Left ventricle myocardium superior (tissue), 1 donor: ENCODE measurements around the gene NAPEPLD. TPM values are rescaled to one million over a fixed set of nuclear protein-coding genes. Genes with fewer than 3 reads are reported as not detected.
"Not testable (repeated sequence)": the region's sequence is repeated elsewhere in the genome, so short reads cannot be mapped to it uniquely, and the experiment has no call there.

Source experiments
- ATAC-seq: fragments of 200-7000 bp; cut with Tn5 transposase; one replicate; pipeline ENCODE4 v1.9.1; 2020; ENCODE audit warnings: mild to moderate bottlenecking, moderate library complexity
- DNase-seq: peaks from one replicate; pipeline ENCODE4 v3.0.0-alpha.2; 2020
- intact Hi-C: fragments of 100-400 bp; cut with micrococcal nuclease; formaldehyde crosslinking; loops from one replicate; pipeline ENCODE4 v1.11.0; 2022
- total RNA-seq: library from RNA; stranded (reverse); fragmentation: NEBNext Ultra II Directional; extraction: Animal tissue kit (Norgen Biotek cat#: 25700); gene quantifications from one replicate; pipeline ENCODE4 v1.2.1, GENCODE V29; 2021
- donor health status: DM: no; HTN: yes; CAD: no; lungs with severe emphysema.

The NAPEPLD gene
- total RNA-seq, 1 donor from 2014 or later, result 16.7 TPM

DNA sequence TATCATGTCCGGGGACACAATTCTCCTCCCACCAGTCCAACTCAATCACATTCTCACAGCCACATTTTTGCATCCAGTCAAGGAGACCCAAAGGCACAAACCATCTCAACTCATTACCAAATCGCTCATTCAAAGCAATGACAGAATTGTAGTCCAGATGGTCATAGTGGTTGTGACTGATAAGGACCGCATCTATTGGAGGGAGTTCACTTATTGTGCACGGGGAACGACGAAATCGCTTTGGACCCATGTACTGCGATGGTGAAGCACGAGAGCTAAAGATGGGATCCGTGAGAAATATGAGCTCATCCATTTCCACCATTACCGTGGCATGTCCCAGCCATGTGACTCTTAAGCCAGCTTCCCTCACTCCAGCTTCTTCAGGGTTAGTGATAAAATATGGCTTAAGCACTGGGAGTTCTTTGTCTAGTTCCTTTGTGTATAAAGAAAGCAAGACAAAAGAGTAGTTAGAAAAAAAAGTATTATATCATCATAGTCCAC lies 29.1 kb downstream of the NAPEPLD start:
- intact Hi-C loops, result no loop called here
- no peak for ATAC-seq
- no peak for DNase-seq

- ATAC-seq (no peak), DNase-seq (no peak)
- intact Hi-C loops, result no loop called here
These were observed 31.4 kb downstream of the NAPEPLD start for GRCh38 chr7:103117465-103117864.

DNA sequence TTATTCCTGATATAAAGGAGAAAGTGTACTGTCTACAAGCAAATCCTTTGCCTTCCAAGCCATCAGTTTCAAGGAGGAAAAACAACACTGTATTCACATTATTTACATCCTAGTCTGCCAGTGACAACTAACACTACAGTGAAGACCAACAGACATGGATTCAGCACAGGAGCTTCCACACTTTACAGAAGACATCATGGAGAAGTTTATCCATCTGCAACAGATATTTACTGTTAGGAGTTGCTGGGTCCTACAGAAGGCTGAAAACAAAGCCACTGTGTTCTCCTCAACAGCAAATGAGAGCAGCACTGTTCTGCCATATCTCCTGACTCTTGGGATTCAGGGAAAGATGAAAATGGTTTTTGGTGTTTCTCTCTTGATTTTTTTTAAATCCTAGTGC lies 31.9 kb downstream of the NAPEPLD start:
- intact Hi-C loops, result no loop called here
- DNase-seq (no peak), ATAC-seq (no peak)

DNA sequence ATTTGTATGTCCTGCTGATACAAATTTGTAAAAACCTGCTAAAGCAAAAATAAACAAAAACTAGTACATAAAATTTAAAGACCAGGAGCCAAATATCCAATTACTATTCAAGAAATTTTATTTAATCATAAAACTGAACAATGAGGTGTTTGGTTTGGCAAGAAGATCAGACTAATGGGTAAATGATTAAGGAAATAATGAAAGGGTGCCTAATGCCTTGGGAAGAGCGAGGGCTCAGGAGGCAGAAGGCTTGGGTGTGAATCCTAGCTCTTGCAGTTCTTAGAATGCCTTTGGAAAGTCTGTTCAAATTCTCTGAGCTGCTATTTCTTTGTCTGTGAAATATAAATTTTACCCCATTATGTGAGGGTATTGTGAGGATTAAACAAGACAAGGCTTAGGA lies 32.4 kb downstream of the NAPEPLD start:
- intact Hi-C loops, result no loop called here
- no peak for ATAC-seq

DNA sequence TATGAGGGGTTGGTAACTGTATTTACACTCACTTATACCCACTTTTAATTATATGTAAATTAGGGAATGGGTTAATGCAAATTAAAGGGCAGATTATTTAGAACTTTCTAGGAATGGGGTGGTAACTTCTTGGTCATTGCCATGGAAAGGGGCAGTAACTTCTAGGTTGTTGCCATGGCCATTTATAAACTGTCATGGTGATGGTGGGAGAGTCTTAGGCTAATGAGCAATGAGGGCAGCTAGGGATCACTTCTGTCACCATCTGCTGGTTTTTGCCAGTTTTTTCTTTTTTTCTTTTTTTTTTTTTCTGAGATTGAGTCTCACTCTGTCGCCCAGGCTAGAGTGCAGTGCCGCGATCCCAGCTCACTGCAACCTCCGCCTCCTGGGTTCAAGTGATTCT lies 33.1 kb downstream of the NAPEPLD start:
- ATAC-seq, result no peak

More for the DNA sequence above, 32.4 kb downstream of the NAPEPLD start:
- no peak for DNase-seq

DNA sequence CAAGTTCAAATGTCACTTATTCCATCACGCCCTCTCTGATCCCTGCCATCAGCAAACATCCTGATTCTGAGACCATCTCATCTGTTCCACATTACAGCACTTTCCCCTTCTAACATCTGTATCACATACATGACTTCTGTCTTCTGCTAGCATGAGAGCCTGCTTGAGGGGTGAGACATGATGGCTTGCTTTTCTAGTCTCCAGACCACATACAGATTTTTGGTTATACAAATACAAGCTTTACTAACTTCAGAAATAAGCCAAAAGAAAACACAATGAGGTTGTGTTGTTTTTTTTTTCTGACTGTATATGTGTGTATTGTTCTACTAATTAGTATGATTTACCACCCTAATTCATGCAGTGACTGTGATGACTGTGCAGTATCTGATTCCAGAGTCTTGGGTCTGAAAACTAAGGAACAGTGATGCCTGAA lies 34.3 kb downstream of the NAPEPLD start:
- intact Hi-C loops, result no loop called here
- DNase-seq, result no peak
- ATAC-seq, result no peak

More for the DNA sequence above, 33.1 kb downstream of the NAPEPLD start:
- DNase-seq, result no peak
- intact Hi-C loops, result no loop called here

GRCh38 chr7:103113164-103113563 lies 35.7 kb downstream of the NAPEPLD start:
- intact Hi-C loops, result no loop called here
- ATAC-seq (no peak), DNase-seq (no peak)

GRCh38 chr7:103106703-103107070 lies 42.2 kb downstream of the NAPEPLD start:
- ATAC-seq, intact Hi-C loops, DNase-seq: not testable (repeated sequence)

- intact Hi-C loops, result no loop called here
- ATAC-seq (no peak), DNase-seq (no peak)
These were observed 42.7 kb downstream of the NAPEPLD start for GRCh38 chr7:103106005-103106702.

DNA sequence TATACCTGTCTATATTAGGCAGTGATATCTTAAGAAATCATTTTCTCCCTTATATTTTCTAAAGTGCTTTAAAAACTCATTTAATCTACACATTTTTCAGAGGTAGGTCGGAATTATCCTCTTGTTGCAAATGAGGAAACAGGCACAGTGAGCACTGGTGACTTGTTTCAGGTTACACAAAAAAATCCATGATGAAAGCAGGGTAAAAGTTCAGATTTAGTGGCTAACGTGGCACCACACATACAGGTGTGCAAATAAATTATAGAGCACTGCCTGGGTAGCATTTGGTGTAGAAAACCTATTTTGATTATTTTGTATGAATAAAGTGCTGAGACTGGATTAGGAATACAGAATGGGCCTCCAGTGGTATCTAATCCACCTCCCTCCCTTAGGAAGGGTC lies 47.4 kb downstream of the NAPEPLD start:
- intact Hi-C loops, result no loop called here
- no peak for DNase-seq
- ATAC-seq, result no peak

- intact Hi-C loops, result no loop called here
- DNase-seq (no peak), ATAC-seq (no peak)
These were observed 48.6 kb downstream of the NAPEPLD start for GRCh38 chr7:103100348-103100747.

DNA sequence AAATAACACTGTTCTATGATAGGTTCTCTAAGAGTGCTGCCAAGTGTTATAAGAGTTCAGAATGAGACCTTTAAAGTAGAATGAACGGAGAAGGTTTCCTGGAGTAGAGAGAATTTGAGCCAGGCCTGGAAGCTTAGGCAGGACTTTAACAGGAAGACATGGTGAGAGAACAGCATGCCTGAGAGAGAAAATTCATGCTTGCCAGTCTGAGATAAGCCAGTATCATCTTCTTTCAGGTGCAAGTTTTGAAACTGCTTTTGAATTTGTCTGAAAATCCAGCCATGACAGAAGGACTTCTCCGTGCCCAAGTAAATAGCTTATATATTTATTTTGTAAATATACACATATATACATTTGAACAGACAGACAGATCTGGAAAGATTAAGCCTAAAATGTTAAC lies 51.9 kb downstream of the NAPEPLD start:
- ATAC-seq (no peak), DNase-seq (no peak)
- intact Hi-C loops, result no loop called here

- ATAC-seq, DNase-seq, intact Hi-C loops: not testable (repeated sequence)
These were observed 53.3 kb downstream of the NAPEPLD start for GRCh38 chr7:103095558-103095957.

DNA sequence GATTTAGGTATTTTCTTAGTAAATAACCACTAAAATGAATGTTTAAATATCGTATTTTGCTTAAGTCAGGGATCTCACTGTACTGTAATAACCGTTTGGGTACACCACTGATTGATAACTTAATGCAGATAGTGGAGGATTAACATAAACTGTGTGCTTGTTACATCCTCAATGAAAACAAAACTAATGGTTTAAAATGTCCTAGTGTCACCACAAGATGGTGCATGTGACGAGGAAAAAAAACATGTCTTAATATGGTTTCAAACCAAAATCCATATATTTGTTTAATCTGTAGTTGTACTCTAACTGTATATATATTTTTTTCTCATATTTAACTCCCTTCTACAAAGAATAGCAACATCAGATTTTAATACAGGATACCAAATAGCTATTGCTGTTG lies 54.8 kb downstream of the NAPEPLD start:
- intact Hi-C loops, result no loop called here
- DNase-seq (no peak), ATAC-seq (no peak)

DNA sequence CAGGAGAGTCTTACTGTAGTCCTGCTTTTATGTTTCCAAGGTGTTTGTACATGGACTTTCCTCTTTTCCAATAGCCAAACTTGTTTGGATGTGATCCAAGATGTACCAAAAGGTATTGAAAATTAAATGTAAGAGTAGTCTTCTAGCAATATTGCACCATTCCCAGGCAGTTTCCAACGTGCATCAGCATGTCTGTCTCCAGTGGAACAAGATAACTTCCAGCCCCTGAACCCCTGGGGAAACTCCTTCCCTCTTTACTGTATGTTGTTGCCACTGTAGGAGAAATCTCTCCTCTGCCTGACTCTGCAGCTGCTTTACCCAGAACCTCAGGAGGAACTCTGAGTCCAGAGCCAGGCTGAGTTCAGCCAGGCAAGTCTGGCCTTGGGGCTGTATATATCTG lies 55.5 kb downstream of the NAPEPLD start:
- DNase-seq (no peak), ATAC-seq (no peak)
- intact Hi-C loops, result no loop called here

GRCh38 chr7:103092321-103092720 lies 56.6 kb downstream of the NAPEPLD start:
- DNase-seq, ATAC-seq, intact Hi-C loops: not testable (repeated sequence)

DNA sequence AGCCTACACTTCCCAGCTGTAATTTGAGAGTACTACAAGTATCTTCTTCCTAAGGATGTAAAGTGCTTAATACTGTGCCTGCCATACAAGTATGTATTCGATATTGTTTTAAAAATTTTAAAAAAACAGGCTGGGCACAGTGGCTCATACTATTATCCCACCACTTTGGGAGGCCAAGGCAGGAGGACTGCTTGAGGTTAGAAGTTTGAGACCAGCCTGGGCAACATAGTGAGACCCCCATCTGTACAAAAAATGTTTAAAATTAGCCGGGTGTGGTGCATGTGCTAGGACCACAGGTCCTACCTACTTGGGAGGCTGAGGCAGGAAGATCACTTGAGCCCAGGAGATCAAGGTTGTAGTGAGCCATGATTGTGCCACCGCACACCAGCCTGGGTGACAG lies 65.7 kb downstream of the NAPEPLD start:
- ATAC-seq (no peak), DNase-seq (no peak)
- intact Hi-C loops, result no loop called here

DNA sequence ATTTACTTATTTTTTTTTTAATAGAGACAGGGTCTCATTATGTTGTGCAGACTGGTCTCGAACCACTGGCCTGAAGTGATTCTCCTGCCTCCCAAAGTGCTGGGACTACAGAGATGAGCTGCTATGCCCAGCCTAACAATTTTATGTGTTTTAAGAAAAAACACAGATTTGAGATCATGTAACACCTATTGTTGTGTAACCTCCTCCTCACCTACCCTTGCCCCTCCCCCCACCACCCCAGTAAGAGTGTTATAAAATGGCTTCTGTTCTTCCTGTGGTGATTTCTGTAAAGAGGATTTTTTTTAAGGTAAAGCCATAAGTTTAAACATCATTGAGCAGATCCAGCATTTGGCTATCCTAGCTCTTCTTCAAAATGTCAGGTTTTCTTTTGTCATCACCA lies 66.4 kb downstream of the NAPEPLD start:
- DNase-seq, result no peak
- intact Hi-C loops, result no loop called here
- no peak for ATAC-seq

DNA sequence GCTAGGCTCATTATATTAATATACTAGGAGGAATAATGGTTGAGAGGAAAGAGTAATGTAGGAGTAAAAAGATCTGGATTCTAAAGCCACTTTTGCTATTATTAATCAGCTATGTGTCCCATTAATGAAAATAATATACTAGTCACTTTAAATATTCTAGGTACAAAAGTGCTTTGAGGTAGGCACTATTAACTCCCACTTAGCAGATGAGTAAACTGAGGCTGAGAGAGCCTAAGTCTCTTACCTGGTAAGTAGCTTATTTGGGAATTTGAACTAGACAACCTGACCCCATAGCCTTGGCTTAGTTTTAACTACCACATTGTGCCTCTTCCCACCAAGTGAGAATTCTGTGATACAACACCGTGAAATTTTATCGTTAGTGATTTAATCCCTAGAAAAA lies 68.0 kb downstream of the NAPEPLD start:
- DNase-seq, result no peak
- no peak for ATAC-seq
- intact Hi-C loops, result no loop called here

- ATAC-seq, result no peak
- intact Hi-C loops, result no loop called here
- DNase-seq, result no peak
These were observed 69.1 kb downstream of the NAPEPLD start for GRCh38 chr7:103079836-103080235.

- DNase-seq, ATAC-seq, intact Hi-C loops: not testable (repeated sequence)
These were observed 70.7 kb downstream of the NAPEPLD start for GRCh38 chr7:103078226-103078625.
